GM12878 (cell line): ENCODE results near the gene PMAIP1. TPM values are rescaled to one million over a fixed set of nuclear protein-coding genes. Genes with fewer than 3 reads are reported as not detected.

ENCODE experiments used
- CBFB ChIP-seq: IDR thresholded peaks from 2 replicates; pipeline ENCODE4 v1.6.1; 2016; ENCODE audit warnings: antibody characterized with exemption, low read depth
- ETV6 ChIP-seq, 2 experiments: fragments of 450-650 bp in 1 of 2; IDR thresholded peaks in 1 of 2; conservative IDR thresholded peaks in 1 of 2; 2 replicates each; pipeline ENCODE4 v1.6.1; 2014; ENCODE audit warnings: antibody characterized with exemption in 1 of 2, borderline replicate concordance in 1 of 2, low read depth in 1 of 2, mild to moderate bottlenecking in 1 of 2, moderate library complexity in 1 of 2
- HDAC2 ChIP-seq: fragments of 200-600 bp; sonication (generic); IDR thresholded peaks from 2 replicates; pipeline ENCODE4 v1.6.1; 2017
- MEF2B ChIP-seq: fragments of 450-650 bp; IDR thresholded peaks from 2 replicates; pipeline ENCODE4 v1.6.1; 2018; ENCODE audit warnings: mild to moderate bottlenecking, moderate library complexity; ENCODE audit not compliant: partially characterized antibody, poor library complexity, severe bottlenecking
- NFIC ChIP-seq: IDR thresholded peaks from 2 replicates; pipeline ENCODE4 v1.6.1; 2012; ENCODE audit warnings: low read depth, mild to moderate bottlenecking, inconsistent platforms, low read length, moderate library complexity
- NFYA ChIP-seq: IDR thresholded peaks from 2 replicates; pipeline ENCODE4 v1.6.1; 2011; ENCODE audit warnings: low read depth, mild to moderate bottlenecking, low read length, improper control_type of control experiment, borderline replicate concordance
- PAX5 ChIP-seq: IDR thresholded peaks from 2 replicates; pipeline ENCODE4 v1.6.1; 2011; ENCODE audit warnings: low read depth, low read length, borderline replicate concordance
- PRDM15 ChIP-seq: fragments of 450-650 bp; formaldehyde crosslinking; IDR thresholded peaks from 2 replicates; pipeline ENCODE4 v1.4.0; 2020; ENCODE audit warnings: mild to moderate bottlenecking, moderate library complexity
- RAD21 ChIP-seq: IDR thresholded peaks from 2 replicates; pipeline ENCODE4 v1.6.1; 2011; ENCODE audit warnings: mild to moderate bottlenecking, low read depth, low read length, moderate library complexity; ENCODE audit not compliant: insufficient read depth
- RB1 ChIP-seq: fragments of 450-650 bp; formaldehyde crosslinking; IDR thresholded peaks from 2 replicates; pipeline ENCODE4 v1.6.1; 2017; ENCODE audit warnings: mild to moderate bottlenecking, borderline replicate concordance
- RBBP5 ChIP-seq: fragments of 200-600 bp; sonication (generic); conservative IDR thresholded peaks from 2 replicates; pipeline ENCODE4 v1.6.1; 2016
- RUNX3 ChIP-seq: IDR thresholded peaks from 2 replicates; pipeline ENCODE4 v1.6.1; 2012; ENCODE audit warnings: low read length, inconsistent platforms
- SIN3A ChIP-seq: IDR thresholded peaks from 2 replicates; pipeline ENCODE4 v1.6.1; 2012; ENCODE audit warnings: low read depth, low read length, improper control_type of control experiment
- SPI1 ChIP-seq: IDR thresholded peaks from 2 replicates; pipeline ENCODE4 v1.6.1; 2011; ENCODE audit warnings: low read depth, mild to moderate bottlenecking, low read length, moderate library complexity, borderline replicate concordance; ENCODE audit not compliant: insufficient read depth
- SUZ12 ChIP-seq: fragments of 200-600 bp; sonication (generic); IDR thresholded peaks from one replicate; pipeline ENCODE4 v1.6.1; 2018; ENCODE audit warnings: antibody characterized with exemption, mild to moderate bottlenecking; ENCODE audit not compliant: unreplicated experiment
- TCF7 ChIP-seq: IDR thresholded peaks from 2 replicates; pipeline ENCODE4 v1.6.1; 2014; ENCODE audit warnings: antibody characterized with exemption, borderline replicate concordance
- ZBTB4 ChIP-seq: fragments of 450-650 bp; formaldehyde crosslinking; IDR thresholded peaks from 2 replicates; pipeline ENCODE4 v1.4.0; 2022; ENCODE audit warnings: mild to moderate bottlenecking, moderate library complexity
- ZNF207 ChIP-seq: fragments of 450-650 bp; IDR thresholded peaks from 2 replicates; pipeline ENCODE4 v1.6.1; 2014; ENCODE audit warnings: antibody characterized with exemption, mild to moderate bottlenecking, borderline replicate concordance
- ZNF217 ChIP-seq: fragments of 450-650 bp; IDR thresholded peaks from 2 replicates; pipeline ENCODE4 v1.6.1; 2017; ENCODE audit warnings: antibody characterized with exemption, mild to moderate bottlenecking
- polyA plus RNA-seq, 11 experiments: library from polyadenylated mRNA; depleted of rRNA in 4 of 11; unstranded in 6 of 11; stranded (reverse) in 5 of 11; fragments of >200 nt; fragmentation: Nextera tagmentation in 4 of 11; fragmentation: Illumina TruSeq in 1 of 11; extraction: Ambion mirVana in 4 of 11; extraction: Trizol in 1 of 11; gene quantifications; 1 replicate in 1 of 11; 2 replicates in 10 of 11; pipeline versions ENCODE4 v1.2.1 to v1.2.3, GENCODE V29; 2011 to 2016; ENCODE audit warnings: inconsistent platforms in 2 of 11, missing spikeins in 2 of 11, low read depth in 1 of 11
- total RNA-seq, 4 experiments: library from RNA; depleted of rRNA in 3 of 4; stranded (reverse); fragments of >200 nt in 3 of 4; fragmentation: Illumina TruSeq in 1 of 4; extraction: Trizol in 1 of 4; gene quantifications; 2 replicates each; pipeline versions ENCODE4 v1.2.1 to v1.2.3, GENCODE V29; 2013 to 2021
- TF ChIP-seq, protein P1 (sequence below): IDR thresholded peaks from 2 replicates; pipeline ENCODE4 v1.6.1; 2011; ENCODE audit warnings: mild to moderate bottlenecking, low read depth, low read length, moderate library complexity; ENCODE audit not compliant: insufficient replicate concordance
- TF ChIP-seq, protein P2 (sequence below): fragments of 450-650 bp; IDR thresholded peaks from 2 replicates; pipeline ENCODE4 v1.6.1; 2017; ENCODE audit warnings: borderline replicate concordance

Gene PMAIP1
- total and polyA plus RNA-seq, 10 of the 15 experiments (the other 5 are each of a cell fraction or from before 2014, with no cell fraction given): 74.0 to 219 (median 112) TPM

DNA sequence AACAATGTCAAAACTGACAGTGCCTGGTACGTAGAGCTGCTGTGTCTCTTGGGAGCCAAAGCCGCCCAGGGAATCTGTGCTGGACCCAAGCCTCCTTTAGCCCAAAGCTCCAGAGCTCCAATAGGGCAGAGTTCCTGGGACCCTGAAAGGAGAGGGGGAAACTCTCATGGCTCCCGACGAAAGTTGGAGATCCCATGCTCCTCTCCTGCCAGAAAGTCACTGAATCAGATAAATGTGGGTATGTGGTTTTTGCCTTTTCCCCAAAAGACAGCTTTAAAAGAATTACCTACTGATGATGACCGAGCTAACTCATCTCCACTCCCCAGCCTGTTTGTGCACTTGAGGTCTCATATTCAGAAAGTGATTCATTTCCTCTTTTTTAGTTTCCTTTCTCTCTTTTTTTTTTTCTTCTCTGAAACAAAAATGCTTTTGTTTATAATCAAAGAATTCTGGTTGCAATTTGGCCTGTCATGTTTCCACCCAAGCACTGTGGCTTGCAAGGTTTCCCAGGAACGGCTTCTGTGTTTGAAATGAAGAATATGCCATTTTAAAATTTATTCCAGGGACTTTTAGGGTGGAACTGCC, 14.1 kb upstream of the PMAIP1 start (continued):
- TF ChIP-seq RAD21: 0 out of 2 replicates have a peak, but pooled peaks have one; percentile 4
- TF ChIP-seq CBFB: no peak
- TF ChIP-seq PRDM15 (CRISPR knock-in tag): no peak
- no peak; the same call in 1 of the 2 replicates for TF ChIP-seq ZNF207
- TF ChIP-seq SUZ12: no peak
- TF ChIP-seq, protein P1, sequence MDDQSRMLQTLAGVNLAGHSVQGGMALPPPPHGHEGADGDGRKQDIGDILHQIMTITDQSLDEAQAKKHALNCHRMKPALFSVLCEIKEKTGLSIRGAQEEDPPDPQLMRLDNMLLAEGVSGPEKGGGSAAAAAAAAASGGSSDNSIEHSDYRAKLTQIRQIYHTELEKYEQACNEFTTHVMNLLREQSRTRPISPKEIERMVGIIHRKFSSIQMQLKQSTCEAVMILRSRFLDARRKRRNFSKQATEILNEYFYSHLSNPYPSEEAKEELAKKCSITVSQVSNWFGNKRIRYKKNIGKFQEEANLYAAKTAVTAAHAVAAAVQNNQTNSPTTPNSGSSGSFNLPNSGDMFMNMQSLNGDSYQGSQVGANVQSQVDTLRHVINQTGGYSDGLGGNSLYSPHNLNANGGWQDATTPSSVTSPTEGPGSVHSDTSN: no peak
- TF ChIP-seq, protein P2, sequence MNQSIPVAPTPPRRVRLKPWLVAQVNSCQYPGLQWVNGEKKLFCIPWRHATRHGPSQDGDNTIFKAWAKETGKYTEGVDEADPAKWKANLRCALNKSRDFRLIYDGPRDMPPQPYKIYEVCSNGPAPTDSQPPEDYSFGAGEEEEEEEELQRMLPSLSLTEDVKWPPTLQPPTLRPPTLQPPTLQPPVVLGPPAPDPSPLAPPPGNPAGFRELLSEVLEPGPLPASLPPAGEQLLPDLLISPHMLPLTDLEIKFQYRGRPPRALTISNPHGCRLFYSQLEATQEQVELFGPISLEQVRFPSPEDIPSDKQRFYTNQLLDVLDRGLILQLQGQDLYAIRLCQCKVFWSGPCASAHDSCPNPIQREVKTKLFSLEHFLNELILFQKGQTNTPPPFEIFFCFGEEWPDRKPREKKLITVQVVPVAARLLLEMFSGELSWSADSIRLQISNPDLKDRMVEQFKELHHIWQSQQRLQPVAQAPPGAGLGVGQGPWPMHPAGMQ: no peak
- no peak for TF ChIP-seq RBBP5
- TF ChIP-seq ETV6 (conservative IDR thresholded peaks at IDR 0.05 in 1 of 2, IDR thresholded peaks at IDR 0.05 in 1 of 2; ENCODE audit: borderline replicate concordance in 1 of 2, low read depth in 1 of 2): peak in 1 of 2 experiments; percentile 81; a peak in 1 of 4 replicates
- no peak for TF ChIP-seq SIN3A
- no peak for TF ChIP-seq ZBTB4 (CRISPR knock-in tag)
- TF ChIP-seq RB1: no peak
- TF ChIP-seq MEF2B: peak; percentile 93
- TF ChIP-seq SPI1: peak; percentile 96
- no peak for TF ChIP-seq HDAC2
- TF ChIP-seq TCF7: no peak; the same call in 1 of the 2 replicates
- TF ChIP-seq RUNX3: peak; percentile 94
- TF ChIP-seq NFYA: no peak
- peak; percentile 96 for TF ChIP-seq NFIC
- TF ChIP-seq ZNF217: no peak; the same call in 1 of the 2 replicates
- peak; percentile 40; the same call in 1 of the 2 replicates for TF ChIP-seq PAX5
